NCI-H1436 treated with DMSO at 0.1 percent for 48 hours (cell line): ENCODE results near the gene CDH22.

Source experiments
- DNase-seq: peaks from one replicate; lab custom pipeline; 2025; lab: John Stamatoyannopoulos, UW

The CDH22 gene

GRCh38 chr20:46323557-46323956 is 15.3 kb upstream of the CDH22 start:
- no peak for DNase-seq

- no peak for DNase-seq
Observed at GRCh38 chr20:46322641-46323040, 14.3 kb upstream of the CDH22 start.

GRCh38 chr20:46317685-46318177 is 9.4 kb upstream of the CDH22 start:
- no peak for DNase-seq

GRCh38 chr20:46316984-46317684 is 8.8 kb upstream of the CDH22 start:
- DNase-seq: peak; percentile 23

- no peak for DNase-seq
Observed at GRCh38 chr20:46315311-46315710, 7.0 kb upstream of the CDH22 start.

- no peak for DNase-seq
Observed at GRCh38 chr20:46312945-46313861, 4.9 kb upstream of the CDH22 start.

- no peak for DNase-seq
Observed at GRCh38 chr20:46312075-46312944, 4.0 kb upstream of the CDH22 start.

- no peak for DNase-seq
Observed at GRCh38 chr20:46311719-46312074, 3.4 kb upstream of the CDH22 start.

- DNase-seq: no peak
Observed at GRCh38 chr20:46311039-46311650, 2.8 kb upstream of the CDH22 start.

- DNase-seq: no peak
Observed at GRCh38 chr20:46309945-46310344, 1.6 kb upstream of the CDH22 start.

GRCh38 chr20:46307999-46308257 is 370 bp downstream of the CDH22 start:
- DNase-seq: no peak

- peak; percentile 8 for DNase-seq
Observed at GRCh38 chr20:46307139-46307998, 929 bp downstream of the CDH22 start.

- no peak for DNase-seq
Observed at GRCh38 chr20:46306743-46307138, 1.6 kb downstream of the CDH22 start.

GRCh38 chr20:46305973-46306360 is 2.3 kb downstream of the CDH22 start:
- no peak for DNase-seq

- DNase-seq: no peak
Observed at GRCh38 chr20:46305331-46305972, 2.8 kb downstream of the CDH22 start.

- DNase-seq: no peak
Observed at GRCh38 chr20:46304852-46305251, 3.4 kb downstream of the CDH22 start.

- DNase-seq: no peak
Observed at GRCh38 chr20:46304361-46304760, 3.9 kb downstream of the CDH22 start.

GRCh38 chr20:46303176-46303956 is 4.9 kb downstream of the CDH22 start:
- DNase-seq: no peak

GRCh38 chr20:46302106-46302505 is 6.2 kb downstream of the CDH22 start:
- DNase-seq: no peak

- DNase-seq: no peak
Observed at GRCh38 chr20:46300281-46300680, 8.0 kb downstream of the CDH22 start.
